GM12874 (cell line): ENCODE data around the gene SSH2.

Experiments used
- CTCF ChIP-seq: IDR thresholded peaks from 2 replicates; pipeline ENCODE4 v1.5.1; 2011; ENCODE audit warnings: low read depth, mild to moderate bottlenecking, control low read depth, low read length, moderate library complexity; ENCODE audit not compliant: insufficient read depth

The SSH2 gene

GRCh38 chr17:29617481-29618271, 312.4 kb downstream of the SSH2 start:
- peak; percentile 98 for TF ChIP-seq CTCF

GRCh38 chr17:29617125-29617480, 312.9 kb downstream of the SSH2 start:
- TF ChIP-seq CTCF, result peak; percentile 96

- no peak for TF ChIP-seq CTCF
These were observed 313.6 kb downstream of the SSH2 start for GRCh38 chr17:29616300-29617048.

GRCh38 chr17:29615492-29616299, 314.3 kb downstream of the SSH2 start:
- TF ChIP-seq CTCF, result no peak

- TF ChIP-seq CTCF, result no peak
These were observed 315.0 kb downstream of the SSH2 start for GRCh38 chr17:29615048-29615385.

GRCh38 chr17:29614349-29615047, 315.5 kb downstream of the SSH2 start:
- no peak for TF ChIP-seq CTCF
